OCI-LY7 (cell line): ENCODE measurements around the gene KRTAP5-3.
"Not testable (repeated sequence)": the region's sequence is repeated elsewhere in the genome, so short reads cannot be mapped to it uniquely, and the experiment has no call there.

Experiments used
- EZH2phosphoT487 ChIP-seq: fragments of 200-600 bp; sonication (generic); IDR thresholded peaks from 2 replicates; pipeline ENCODE4 v1.6.1; 2018; ENCODE audit warnings: low read depth, borderline replicate concordance, mild to moderate bottlenecking, mixed run types, antibody characterized with exemption, low read length, moderate library complexity, mixed read lengths
- TF ChIP-seq, protein P1 (sequence below): fragments of 200-600 bp; sonication (generic); conservative IDR thresholded peaks from 2 replicates; pipeline ENCODE4 v1.5.1; 2014; ENCODE audit warnings: mild to moderate bottlenecking, antibody characterized with exemption, low read length, moderate library complexity, mixed read lengths

DNA sequence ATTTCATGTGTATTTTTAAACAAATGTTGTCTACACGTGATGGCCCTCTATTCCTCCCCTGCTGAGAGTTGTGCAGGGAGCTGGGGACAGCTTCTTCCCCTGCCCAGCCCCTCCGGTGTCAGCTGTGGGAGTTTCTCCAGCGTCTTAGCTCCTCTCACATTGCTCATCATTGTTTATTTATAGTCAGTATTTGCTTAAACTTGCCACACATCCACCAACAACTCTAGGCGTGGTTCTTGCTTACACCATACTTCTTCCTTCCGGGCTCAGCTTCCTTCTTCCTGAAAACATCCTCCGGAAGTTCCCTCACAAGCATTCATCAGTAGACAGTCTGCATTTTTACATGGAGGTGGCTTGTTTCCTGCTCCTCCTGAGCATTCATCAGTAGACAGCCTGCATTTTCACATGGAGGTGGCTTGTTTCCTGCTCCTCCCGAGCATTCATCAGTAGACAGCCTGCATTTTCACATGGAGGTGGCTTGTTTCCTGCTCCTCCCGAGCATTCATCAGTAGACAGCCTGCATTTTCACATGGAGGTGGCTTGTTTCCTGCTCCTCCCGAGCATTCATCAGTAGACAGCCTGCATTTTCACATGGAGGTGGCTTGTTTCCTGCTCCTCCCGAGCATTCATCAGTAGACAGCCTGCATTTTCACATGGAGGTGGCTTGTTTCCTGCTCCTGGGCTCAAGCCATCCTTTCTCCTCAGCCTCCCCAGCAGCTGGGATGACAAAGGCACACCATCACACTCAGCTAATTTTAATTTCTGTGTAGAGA is 18.9 kb downstream of the KRTAP5-3 start:
- TF ChIP-seq, protein P1, sequence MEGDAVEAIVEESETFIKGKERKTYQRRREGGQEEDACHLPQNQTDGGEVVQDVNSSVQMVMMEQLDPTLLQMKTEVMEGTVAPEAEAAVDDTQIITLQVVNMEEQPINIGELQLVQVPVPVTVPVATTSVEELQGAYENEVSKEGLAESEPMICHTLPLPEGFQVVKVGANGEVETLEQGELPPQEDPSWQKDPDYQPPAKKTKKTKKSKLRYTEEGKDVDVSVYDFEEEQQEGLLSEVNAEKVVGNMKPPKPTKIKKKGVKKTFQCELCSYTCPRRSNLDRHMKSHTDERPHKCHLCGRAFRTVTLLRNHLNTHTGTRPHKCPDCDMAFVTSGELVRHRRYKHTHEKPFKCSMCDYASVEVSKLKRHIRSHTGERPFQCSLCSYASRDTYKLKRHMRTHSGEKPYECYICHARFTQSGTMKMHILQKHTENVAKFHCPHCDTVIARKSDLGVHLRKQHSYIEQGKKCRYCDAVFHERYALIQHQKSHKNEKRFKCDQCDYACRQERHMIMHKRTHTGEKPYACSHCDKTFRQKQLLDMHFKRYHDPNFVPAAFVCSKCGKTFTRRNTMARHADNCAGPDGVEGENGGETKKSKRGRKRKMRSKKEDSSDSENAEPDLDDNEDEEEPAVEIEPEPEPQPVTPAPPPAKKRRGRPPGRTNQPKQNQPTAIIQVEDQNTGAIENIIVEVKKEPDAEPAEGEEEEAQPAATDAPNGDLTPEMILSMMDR, result not testable (repeated sequence)
- TF ChIP-seq EZH2phosphoT487, result not testable (repeated sequence)
